A673 (cell line): ENCODE measurements around the gene GIT2.

Source experiments
- CTCF ChIP-seq: fragments of 300-800, 200-600 bp; sonication (generic); conservative IDR thresholded peaks from 2 replicates; pipeline ENCODE4 v1.5.1; 2017; ENCODE audit warnings: low read depth, mild to moderate bottlenecking, antibody characterized with exemption, low read length, moderate library complexity, mixed read lengths
- EZH2 ChIP-seq: fragments of 200-600 bp; sonication (generic); IDR thresholded peaks from 2 replicates; pipeline ENCODE4 v1.6.1; 2017; ENCODE audit warnings: borderline replicate concordance, low read depth, mild to moderate bottlenecking, mixed read lengths, antibody characterized with exemption, low read length; ENCODE audit not compliant: poor library complexity, severe bottlenecking

GRCh38 chr12:109994401-109995175 lies 1.6 kb downstream of the GIT2 start:
- TF ChIP-seq CTCF (no peak), EZH2 (no peak)
